Measurements from ENCODE around the gene SEC23A.

DNA sequence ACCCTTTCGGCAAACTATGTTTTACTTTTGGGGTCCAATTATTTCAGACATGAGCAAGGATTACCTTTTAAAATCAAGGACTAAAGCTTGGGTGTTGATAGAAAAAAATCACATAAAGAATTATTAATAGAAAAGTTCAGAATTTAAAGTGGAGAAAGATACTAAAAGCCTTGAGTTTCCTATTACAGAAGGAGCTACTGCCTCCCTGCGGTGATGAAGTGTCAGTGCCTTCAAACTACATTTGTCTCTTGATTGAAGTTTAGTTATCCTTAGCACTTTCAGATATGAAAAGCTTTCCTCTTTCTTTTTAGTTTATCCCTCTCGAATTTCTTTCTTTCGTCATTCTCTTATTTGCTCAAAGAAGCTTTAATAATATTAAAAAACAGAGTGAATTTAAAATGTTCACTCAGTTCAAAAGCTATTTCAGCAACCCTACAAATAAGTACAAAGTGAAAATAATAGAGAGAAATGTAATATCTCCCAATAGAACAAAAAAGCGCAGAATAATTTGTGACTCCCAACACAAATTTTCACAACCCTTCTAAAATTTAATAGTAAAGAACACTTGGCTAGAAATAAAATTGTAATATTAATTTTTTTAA lies 87.6 kb downstream of the SEC23A start:
- TF ChIP-seq CTCF (IDR thresholded peaks at IDR 0.05) (peak; percentile 29 to 74 (median 67)), POLR2A (IDR thresholded peaks at IDR 0.05) (no peak)

All from breast epithelium (tissue), 3 donors.